Endometrial microvascular endothelial cells (primary cell): Measurements from ENCODE around the gene SCIMP. TPM values are rescaled to one million over a fixed set of nuclear protein-coding genes. Genes with fewer than 3 reads are reported as not detected.

Source experiments
- in situ Hi-C: cut with HindIII; loops from 2 replicates; pipeline ENCODE4 v1.10.0; 2017; ENCODE audit warnings: low sequenced_read_pairs, low pct_unique_long_range_greater_than_20kb; ENCODE audit errors: inconsistent ontology term
- total RNA-seq: library from RNA; depleted of rRNA; stranded (reverse); fragments of >200 nt; gene quantifications from one replicate; pipeline ENCODE4 v1.2.3, GENCODE V29; 2015; ENCODE audit errors: inconsistent ontology term

The SCIMP gene
- not detected for total RNA-seq

DNA sequence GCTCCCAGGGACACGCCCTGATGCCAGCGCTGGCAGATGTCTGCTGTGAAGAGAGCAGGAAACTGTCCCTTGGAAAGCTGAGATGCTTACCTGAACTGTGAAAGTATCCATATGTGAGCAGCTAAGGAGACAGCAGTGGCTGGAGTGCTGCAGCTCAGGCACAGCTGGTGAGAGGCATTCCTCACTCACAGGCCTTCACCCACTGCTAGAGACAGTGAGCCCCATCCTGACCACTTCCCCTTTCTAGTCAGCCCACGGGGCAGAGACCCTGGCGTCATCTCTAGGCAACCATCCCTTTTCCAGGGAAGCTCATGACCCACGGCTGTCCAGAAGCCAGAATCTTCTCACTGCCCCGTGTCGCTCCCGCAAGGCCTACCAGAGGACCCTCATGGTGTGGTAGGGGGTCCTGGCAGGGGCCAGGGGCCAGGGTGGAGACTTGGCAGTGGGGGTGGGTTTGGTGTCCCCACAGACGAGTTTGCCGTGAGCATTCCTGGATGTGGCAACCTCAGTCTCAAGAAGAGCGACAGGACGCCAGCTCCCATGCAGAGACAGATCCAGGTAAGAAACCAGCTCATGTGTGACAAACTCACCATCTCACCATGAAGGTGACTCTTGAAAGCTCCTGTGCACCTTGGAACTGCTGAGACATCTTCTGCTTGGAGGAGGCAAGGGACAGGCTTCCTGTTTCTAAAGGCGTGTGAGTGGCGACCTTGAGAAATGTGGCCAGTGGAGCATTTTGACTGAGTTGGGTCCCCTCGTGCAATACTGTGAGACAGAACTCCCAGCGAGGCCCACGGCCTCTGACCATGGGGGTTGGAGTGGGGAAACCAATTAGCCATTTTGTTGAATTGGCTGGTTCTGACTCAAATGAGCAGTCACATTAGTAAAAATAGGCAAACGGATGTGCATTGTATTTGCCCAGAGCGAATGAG is at the start of gene SCIMP:
Gene SCIMP (minus strand): TSS at position 216 of the 932 bp plus-strand sequence. CDS start 105 bp downstream, at position 111.
- in situ Hi-C loops, result no loop called here

DNA sequence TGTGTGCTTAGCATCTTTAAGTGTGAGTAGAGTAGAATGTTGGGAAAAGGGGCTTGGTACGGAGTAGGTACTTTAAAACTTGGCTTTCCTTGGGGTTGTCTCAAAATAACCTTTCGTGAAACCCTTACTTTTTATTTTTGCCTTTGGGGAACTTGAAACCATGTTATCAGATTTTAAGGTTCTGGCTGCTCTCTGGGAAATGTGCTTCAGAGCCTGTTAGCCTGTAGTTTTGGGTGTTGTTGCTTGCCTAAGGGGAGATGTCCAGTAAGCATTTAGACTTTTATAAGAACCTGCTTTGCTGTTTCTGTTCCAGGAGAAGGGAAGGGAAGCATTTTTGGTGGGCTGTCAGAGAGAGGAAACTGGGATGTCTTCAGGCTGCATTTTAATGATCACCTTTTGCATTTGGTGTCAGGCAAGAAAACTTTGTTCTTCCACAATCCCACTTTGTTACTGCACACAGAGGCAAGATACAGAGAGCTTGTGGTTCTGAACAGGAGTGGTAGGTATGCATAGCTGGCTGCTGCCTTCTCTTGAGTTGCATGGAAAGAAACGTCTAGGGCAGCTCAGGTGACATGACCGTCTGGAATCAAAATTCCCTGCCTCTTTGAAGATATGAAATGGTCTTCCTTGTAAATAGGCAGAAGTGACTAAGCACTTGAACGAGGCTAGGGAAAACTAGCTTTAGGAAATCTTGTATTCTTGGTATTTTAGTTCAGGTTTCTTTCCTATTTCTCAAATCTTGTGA is 49.1 kb upstream of the SCIMP start:
- in situ Hi-C loops, result no loop called here

DNA sequence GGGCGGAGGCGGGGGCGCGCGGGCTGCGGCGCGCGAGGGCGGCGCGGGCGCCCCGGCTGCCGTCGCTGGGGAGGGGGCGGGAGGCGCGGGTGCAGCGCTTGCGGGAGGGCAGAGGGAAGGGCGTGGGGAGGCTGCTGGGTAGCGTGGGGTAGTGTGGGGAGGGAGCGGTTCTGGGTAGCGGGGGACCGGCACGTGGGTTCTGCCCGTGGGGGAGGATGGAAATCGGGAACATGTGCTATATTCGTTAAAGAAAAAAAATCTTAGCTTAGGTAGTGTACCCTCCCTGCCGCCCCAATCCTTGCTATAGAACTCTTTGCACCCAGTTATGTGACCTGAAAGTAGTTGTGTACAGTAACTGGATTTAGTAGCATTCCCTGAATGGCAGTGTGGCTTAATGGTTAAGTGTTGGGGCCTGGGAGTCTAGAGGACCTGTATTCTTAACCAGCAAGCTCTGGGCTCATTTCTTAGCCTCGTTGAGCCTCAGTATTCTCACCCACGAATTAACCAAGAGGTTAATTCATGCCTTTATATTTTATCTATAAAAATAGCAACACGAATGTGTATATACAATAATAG is 48.1 kb upstream of the SCIMP start:
- in situ Hi-C loops, result no loop called here

DNA sequence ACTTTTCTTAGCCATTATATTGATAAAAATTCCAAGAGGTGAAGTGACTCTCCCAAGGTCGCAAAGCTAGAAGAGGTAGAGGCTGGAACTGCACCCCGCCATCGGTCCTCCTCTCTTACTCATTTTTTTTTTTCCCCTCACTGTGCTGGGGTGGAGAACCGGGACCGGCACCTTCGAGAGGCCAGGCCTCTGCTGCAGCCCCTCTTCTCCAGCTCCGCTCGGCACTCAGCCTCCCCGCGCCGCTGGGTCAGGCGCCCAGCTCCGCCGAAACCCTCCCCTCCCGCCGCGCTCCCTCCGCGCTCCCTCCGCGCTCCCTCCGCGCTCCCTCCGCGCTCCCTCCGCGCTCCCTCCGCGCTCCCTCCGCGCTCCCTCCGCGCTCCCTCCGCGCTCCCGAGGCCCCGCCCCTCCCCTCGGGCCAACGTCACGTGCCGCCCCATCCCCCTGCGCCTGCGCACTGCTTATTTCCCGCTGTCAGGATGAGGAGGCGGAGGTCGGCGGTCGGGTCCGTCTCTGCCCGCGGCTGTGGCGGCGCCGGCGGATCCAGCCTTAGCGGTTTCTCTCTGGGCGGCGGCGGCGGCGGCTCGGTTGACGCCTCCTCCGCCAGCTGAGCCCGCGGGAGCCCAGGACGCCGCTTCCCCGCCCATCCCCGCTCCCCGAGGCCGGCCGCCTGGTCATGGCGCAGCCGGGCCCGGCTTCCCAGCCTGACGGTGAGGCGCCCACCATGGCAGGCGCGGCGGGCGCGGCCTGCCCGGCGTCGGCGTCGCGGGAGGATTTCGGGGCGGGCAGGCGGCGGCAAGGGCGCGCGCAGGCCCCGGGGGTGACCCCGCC is 47.4 kb upstream of the SCIMP start, which contains the start of gene RABEP1:
Gene RABEP1 (plus strand): TSS at position 471 of the 828 bp plus-strand sequence. CDS start 203 bp downstream, at position 674.
- in situ Hi-C loops, result no loop called here

DNA sequence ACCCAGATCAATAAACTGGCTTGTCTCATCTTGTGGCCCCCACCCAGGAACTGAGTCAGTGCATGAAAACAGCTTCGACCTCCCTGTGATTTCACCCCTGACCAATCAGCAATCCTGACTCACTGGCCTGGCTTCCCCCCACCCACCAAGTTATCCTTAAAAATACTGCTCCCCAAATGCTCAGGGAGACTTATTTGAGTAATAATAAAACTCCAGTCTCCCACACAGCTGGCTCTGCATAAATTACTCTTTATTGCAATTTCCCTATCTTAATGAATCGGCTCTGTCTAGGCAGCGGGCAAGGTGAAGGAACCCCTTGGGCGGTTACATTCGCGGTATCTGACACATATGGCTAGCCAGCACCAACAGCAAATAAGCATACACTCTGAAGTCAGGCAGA is 37.7 kb upstream of the SCIMP start:
- in situ Hi-C loops, result no loop called here

DNA sequence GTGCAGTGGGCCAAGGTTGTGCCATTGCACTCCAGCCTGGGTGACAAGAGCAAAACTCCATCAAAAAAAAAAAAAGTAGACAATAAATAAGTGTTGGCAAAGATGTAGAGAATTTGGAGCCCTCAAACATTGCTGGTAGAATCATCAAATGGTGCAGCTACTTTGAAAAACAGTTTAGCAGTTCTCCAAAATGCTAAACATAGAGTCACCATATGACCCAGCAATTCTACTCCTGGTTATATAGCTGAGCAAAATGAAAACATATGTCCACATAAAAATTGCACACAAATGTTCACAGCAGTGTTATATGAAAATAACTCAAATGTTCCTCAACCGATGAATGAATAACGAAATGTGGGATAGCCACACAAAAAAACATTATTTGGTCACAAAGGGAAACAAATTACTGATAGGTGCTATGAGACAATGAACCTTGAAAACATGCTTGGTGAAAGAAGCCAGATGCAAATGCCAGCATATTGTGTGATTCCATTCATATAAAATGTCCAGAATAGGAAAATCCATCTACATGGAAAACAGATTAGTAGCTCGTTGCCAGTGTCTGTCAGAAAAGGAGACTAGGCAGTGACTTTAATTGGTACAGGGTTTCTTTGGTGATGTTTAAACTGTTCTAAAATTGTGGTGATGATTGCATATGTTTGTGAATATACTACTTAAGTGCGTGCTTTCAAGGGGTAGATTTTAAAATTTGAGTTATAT is 34.7 kb upstream of the SCIMP start:
- in situ Hi-C loops, result no loop called here

DNA sequence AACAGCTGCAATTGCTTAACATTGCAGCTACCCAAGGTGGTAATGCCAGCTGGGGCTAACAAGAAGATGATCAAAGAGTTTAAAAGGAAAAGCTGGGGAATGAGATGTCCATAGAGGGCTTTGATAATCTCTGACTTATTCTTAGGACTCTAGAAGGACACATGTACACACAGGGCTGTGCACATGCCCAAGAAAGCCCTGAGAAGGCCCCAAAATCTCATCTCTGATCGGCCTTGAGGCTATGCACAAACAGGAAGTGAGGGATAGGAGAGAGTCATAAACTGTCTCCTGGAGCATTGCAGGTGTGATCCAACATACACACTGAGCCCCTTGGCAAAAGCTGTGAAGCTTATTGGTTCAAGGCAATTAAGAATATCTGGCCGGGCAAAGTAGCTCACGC is 30.2 kb upstream of the SCIMP start:
- in situ Hi-C loops, result no loop called here

DNA sequence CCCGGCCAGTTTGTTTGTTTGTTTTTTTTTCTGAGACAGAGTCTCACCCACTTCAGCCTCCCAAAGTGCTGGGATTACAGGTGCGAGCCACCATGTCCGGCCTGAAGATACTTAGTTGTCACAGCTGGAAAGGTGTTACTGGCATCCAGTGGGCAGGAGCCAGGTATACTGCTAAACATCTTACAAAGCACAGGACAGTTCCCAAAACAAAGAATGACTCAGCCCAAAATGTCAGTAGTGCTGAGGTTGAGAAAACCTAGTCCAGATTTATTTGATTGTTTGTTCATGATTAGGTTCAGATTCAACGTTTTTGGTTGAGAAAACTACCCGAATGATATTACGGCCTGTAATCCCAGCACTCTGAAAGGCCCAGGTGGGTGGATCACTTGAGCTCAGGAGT is 28.8 kb upstream of the SCIMP start:
- in situ Hi-C loops, result no loop called here

DNA sequence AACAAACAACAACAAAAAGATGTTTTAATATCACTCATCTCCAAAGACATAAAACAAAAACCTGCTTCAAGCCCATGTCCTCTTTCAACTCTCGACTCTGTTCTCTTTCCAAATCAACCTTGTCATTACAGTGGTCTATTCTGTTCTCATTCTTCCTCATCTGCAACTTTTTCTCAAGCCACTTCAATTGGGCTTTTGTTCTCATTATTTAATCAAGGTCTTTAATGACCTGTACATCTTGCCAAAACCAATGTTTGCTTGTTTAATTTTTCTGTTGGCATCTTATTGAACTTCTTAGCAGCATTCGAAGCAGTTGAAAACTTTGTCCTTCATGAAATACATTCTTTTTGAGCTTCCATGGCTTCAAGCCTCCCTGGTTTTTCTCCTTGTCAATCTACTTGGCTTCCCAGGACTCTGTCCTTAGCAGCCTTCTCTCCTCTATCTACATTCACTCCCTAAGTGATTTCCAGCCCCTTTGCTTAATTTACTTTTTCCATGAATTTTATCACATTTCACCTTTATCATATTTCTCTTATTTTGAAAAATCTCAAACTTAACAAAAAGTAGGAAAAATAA is 27.8 kb upstream of the SCIMP start:
- in situ Hi-C loops, result no loop called here

DNA sequence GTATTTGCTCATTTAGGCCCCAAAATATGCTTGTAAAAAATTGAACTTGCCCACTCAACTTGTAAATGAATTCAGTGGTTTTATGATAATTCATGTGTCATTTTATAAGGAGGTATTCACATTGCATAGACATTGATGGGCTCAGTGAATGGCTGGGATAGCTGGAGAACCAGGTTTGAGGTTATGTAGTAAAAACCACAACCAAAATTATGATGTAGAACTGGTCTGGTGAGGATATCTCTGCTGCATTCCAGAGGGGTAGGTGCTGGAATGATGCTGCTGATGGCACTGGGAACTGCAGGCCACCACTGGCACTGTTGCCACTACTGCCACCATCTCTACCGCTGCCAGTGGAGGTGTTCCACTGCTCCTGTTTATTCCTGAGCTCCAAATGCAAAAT is 25.9 kb upstream of the SCIMP start:
- in situ Hi-C loops, result no loop called here

DNA sequence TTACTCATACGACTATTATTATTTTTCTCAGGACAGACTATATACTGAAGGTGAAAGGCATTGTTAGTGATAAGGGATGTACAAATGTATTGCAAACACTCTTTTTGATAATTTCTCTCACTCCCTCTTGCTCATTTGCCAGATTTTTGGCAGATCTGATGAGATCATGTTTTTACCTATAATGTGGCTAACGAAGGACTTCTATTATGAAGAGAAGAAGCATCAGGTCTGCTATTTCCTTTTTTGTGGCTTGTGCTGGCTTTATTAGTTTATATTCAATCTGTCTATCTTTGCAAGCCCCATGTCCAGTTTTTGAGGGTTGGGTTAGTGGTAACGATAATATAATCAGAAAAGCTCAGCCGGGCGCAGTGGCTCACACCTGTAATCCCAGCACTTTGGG is 22.5 kb upstream of the SCIMP start:
- in situ Hi-C loops, result no loop called here

DNA sequence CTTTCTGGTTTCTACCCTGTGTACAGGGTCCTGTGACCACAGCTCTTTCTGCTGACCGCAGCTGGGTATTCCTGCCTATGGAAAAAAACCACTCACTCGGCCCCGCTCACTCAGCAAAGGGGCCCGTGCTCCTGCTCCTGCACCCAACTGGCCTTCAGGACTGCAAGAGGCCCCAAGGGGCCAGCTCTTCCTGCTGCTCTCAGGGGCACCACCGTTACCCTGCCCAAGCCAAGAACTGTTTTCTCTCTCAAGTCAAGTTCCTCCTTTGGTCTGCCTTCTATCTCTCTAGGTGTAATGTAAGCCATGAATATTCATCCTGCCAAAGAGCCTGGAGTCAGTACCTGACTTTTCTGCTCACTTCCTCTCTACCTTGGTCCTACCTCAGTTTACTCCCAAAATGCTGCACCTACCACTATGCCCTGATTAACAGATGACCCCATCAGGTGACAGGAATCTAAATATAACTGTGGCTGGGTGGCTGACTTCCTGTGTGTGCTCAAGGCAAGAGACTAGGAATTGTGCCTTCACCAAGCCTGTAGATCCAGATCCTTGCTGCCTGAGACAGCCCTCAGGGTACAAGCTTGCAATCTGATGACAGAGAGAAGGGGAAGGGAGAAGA is 20.4 kb upstream of the SCIMP start:
- in situ Hi-C loops, result no loop called here

DNA sequence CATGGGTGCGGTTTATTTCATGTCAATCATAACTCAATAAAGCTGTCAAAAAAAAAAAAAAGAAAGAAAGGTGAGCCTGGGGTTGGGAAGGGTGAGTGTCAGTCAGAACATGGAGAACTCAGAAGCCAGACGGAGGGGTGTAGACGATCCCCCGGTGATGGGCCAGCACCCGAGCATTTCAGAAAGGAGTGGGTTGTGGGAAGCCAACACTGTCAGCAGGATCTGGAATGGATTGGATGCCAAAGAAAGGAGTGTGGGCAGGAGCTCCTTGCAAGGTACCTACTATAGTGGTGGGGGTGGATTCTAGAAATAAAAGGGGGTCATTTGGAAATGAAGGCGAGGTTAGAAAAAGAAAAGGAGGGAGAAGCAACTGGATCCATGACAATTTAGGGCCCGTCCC is 19.8 kb upstream of the SCIMP start:
- in situ Hi-C loops, result no loop called here

DNA sequence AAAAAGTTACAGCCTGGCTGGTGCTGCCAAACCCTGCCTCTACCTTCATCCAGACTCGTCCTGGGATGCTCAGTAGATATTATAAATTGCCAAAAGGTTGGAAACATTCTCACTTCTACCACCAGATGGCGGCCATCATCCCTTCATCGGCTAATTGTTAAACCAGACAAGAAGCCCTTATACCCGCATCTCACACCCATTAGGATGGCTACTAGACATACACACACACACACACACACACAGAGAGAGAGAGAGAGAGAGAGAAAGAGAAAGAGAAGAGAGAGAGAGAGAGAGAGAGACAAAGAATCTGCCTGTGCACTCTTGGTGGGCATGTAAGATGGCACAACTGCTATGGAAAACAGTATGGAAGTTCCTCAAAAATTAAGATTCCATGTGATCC is 15.0 kb upstream of the SCIMP start:
- in situ Hi-C loops, result no loop called here

DNA sequence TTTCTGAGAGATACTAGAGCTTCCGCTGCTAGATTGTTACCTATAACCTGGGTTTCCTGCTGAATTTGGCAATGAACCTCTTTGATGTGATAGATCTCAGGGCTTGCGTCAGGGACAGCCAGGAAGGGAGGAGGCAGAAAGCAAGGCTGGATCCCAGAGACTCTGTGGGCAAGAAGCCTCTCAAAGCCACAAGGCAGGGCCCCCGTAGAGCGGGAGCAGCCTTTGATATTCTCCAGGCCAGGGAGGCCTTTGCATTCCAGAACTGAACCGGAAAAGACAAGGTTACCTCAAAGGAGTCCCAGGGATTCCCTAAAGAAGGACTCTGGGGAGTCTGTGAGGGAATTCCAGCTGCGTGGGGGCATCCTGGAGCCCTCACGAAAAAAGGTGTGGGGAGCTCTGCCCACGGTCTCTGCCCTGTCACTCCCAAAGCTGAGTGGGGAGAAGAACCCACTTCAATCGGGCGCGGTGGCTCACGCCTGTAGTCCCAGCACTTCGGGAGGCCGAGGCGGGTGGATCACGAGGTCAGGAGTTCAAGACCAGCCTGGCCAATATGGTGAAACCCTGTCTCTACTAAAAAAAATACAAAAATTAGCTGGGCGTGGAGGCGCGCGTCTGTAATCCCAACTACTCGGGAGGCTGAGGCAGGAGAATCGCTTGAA is 14.3 kb upstream of the SCIMP start:
- in situ Hi-C loops, result no loop called here

DNA sequence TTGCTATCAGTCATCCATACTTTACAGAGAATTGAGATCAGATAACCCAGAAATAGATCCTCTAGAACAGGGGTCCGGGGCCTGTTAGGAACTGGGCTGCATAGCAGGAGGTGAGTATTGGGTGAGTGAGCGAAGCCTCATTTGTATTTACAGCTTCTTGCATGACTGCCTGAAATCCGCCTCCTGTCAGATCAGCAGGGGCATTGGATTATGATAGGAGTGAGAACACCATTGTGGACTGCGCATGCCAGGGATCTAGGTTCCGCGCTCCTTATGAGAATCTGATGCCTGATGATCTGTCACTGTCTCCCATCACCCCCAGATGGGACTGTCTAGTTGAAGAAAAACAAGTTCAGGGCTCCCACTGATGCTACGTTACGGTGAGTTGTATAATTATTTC is 13.0 kb upstream of the SCIMP start:
- in situ Hi-C loops, result no loop called here
